Measurements from ENCODE around the gene MARCHF10.

DNA sequence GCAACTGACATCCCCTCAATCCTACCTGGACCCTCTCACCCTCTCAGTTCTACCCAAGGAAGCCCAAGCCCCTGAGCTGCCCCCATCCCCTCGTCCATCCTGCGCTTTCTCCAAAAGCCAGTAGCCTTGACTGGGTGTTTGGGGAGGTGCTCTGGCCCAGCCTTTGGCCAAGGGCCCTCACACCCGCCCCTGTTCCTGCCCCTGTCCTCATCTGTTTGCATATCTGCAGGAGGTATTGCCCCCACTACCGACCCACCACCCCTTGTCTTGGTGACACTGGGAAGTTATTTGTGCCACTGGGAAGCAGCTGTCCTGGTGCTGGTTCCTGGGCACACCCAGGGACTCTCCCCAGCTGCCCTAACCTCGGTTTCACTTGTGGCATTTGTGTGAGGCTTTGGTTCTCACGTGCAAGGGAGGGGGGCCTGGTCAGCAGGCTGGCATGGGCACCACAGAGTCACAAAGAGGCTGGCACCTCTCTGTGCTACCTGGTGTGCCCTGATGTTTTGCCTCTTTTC, 105.3 kb downstream of the MARCHF10 start:
- TF ChIP-seq CTCF (conservative IDR thresholded peaks at IDR 0.05; ENCODE audit: low read depth, low read length) (no peak), EZH2phosphoT487 (IDR thresholded peaks at IDR 0.05; ENCODE audit: borderline replicate concordance, low read length) (no peak), EZH2 (IDR thresholded peaks at IDR 0.05; ENCODE audit: low read length, unreplicated experiment) (no peak)

Measured in PC-3 (cell line).